ENCODE data around the gene FOXI1.

Gene FOXI1

DNA sequence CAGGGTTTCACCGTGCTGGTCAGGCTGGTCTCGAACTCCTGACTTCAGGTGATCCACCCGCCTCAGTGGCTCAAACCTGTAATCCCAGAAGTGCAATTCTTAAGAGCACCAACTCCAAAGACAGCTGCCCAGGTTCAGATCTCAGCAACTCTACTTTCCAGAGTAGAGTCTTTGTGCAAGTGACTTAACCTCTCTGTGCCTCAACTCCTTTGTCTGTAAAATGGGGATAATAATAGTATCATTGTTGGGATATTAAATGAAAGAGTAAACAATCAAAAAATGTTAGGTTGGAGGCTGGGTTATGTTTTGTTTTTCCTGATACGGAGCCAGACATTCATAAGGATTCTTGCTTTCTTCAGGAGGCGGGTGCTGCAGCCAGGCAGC, 45.0 kb downstream of the FOXI1 start:
- no peak for DNase-seq (ENCODE audit: low spot score)

DNA sequence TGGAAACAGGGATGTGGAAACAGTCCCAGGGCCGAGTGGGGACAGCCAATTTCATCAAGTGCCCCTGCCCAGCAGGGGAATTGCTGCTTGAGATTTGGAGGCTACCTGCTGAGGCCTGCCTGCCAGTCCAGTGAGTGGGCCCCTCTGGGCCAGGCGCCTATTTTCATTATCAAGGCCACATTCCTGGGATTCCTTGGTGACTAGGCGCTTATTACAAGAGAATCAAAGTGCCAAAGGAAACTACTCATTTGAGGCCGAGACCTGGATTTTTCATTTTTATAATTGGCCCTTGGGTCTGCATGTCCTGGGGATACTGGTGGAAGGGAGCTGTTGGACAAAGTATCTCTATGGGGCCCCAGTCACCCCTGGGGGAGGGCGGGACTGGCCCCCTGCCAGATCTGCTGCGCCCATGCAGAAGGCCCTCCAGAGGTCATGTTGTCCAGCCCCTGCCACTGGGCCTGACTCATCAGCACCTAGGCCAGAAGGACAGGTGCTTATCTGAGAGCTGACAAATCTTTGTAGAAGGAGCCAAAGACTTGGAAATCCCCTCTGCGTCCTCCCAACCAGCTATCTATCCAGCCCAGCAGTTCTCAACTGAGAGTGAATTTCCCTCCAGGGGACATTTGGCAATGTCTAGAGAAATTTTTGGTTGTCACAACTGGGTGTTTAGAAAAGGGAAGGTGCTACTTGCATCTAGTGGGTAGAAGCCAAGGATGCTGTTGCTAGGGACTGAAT, 45.6 kb downstream of the FOXI1 start:
- DNase-seq (ENCODE audit: low spot score): peak; percentile 7

DNA sequence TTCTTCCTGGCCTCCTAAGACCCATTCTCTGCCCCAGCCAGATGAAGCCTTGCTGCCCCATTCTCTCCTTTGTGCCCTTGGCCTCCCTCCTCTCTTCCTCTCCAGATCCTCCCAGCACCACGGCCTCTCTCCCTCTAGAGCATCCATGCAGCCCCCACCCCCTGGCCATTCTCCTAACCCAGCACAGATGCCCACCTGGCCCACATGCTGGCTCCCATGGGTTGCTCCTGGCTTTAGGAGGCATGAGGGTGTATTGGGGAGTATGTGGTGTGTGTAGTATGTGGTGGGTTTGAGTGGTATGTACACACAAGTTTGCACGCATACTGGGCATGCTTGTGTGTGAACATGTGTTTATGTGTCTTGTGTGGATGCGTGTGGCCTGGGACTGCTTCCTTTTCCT, 47.1 kb downstream of the FOXI1 start:
- DNase-seq (ENCODE audit: low spot score): no peak

DNA sequence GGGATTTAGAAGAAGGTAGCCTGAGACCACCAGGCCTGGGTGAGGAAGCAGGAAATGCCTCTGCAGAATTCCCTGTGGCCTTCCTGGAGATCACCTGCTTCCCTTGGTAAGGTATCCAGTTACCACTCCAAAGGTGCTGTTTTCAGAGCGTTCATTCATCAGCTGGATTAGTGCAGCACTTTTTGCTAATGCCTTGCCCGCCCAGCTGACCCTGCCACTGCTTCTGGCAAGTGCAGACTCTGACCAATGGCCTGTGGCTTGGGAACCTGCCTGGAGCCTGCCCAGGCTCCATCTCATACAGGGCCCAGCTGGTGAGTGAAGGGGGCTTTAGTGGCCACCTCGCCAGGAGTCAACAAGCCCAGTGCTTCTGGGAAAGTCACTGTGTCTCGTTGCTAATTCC, 48.6 kb downstream of the FOXI1 start:
- DNase-seq (ENCODE audit: low spot score): no peak

DNA sequence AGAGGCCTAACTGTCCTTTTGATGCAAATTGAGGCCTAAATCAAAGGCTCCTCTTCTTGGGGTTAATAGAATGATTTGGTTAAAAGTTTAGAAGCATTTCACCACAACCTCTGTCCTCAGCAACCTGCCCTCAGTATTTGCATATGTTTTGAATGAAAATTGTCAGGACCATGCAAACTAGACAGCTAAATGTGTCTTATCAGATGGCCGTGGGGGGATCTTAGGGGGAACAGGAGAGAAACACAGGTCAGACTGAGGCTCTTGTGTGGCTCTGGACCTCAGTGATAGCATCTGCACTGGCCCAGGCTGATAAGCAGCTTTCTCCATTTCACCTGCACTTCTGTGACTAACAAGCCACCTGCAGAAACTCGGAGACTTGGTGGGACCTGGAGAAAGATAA, 49.0 kb downstream of the FOXI1 start:
- no peak for DNase-seq (ENCODE audit: low spot score)

DNA sequence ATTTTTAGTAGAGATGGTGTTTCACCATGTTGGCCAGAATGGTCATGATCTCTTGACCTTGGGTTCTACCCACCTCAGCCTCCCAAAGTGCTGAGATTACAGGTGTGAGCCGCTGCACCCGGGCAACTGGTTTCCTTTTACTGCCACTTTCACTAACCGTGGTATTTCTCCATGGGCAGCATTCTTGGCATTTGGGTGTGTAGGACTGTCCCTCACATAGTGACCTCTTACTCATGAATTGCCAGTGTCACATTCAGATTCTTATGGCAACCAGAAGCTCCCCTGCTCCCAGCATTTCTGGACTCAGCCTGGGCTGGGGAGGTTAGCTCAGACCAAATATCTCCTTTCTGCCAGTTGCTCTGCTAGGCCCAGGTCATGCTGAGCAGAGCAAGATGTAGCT, 50.1 kb downstream of the FOXI1 start:
- DNase-seq (ENCODE audit: low spot score): no peak

DNA sequence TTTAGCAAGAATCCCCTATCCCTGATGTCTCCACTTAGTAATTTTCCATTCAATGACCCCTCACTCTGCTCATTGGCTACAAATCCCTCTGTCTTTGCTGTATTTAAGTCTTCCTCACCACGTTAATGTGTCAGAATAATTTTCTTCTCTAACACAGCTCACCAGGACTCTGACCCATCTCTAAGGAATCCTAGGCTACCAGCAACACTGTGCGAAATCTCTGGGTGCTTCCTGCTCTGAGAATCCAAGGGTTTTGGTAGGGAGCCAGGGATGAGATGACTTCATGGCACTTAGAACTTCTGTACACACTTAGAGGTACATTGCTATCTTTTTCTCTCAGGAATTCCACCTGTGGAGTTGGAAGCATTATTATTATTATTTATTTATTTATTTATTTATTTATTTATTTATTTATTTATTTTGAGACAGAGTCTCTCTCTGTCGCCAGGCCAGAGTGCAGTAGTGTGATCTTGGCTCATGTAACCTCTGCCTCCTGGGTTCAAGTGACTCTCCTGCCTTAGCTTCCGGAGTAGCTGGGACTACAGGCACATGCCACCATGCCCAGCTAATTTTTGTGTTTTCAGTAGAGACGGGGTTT, 53.5 kb downstream of the FOXI1 start:
- DNase-seq (ENCODE audit: low spot score): no peak

Data from hematopoietic multipotent progenitor cell treated with erythropoietin and hydrocortisone succinate and interleukin-3 and kit ligand, for 17 days (in vitro differentiated cells).